ENCODE measurements around the gene YIF1B. TPM values are rescaled to one million over a fixed set of nuclear protein-coding genes. Genes with fewer than 3 reads are reported as not detected.

YIF1B gene
- total RNA-seq, 1 experiment from 2014 or later, result 98.8 TPM

GRCh38 chr19:38306236-38306635 is 9.5 kb downstream of the YIF1B start:
- no peak for DNase-seq (ENCODE audit: low spot score)

- peak; percentile 98 for DNase-seq (ENCODE audit: low spot score)
Observed at GRCh38 chr19:38304866-38305429, 10.8 kb downstream of the YIF1B start.

- no peak for DNase-seq (ENCODE audit: low spot score)
Observed at GRCh38 chr19:38304352-38304865, 11.3 kb downstream of the YIF1B start.

- peak; percentile 97 for DNase-seq (ENCODE audit: low spot score)
Observed at GRCh38 chr19:38303517-38304351, 12.0 kb downstream of the YIF1B start, which contains the start of gene C19orf33. Gene C19orf33 (plus strand): TSS chr19:38304251. CDS start chr19:38304262, 11 bp downstream.

- DNase-seq (ENCODE audit: low spot score), result peak; percentile 38
Observed at GRCh38 chr19:38298821-38299680, 16.7 kb downstream of the YIF1B start.

GRCh38 chr19:38294090-38294489 is 21.7 kb downstream of the YIF1B start:
- no peak for DNase-seq (ENCODE audit: low spot score)

- DNase-seq (ENCODE audit: low spot score), result no peak
Observed at GRCh38 chr19:38293281-38293680, 22.5 kb downstream of the YIF1B start.

GRCh38 chr19:38291855-38292254 is 23.9 kb downstream of the YIF1B start:
- DNase-seq (ENCODE audit: low spot score), result no peak

DNA sequence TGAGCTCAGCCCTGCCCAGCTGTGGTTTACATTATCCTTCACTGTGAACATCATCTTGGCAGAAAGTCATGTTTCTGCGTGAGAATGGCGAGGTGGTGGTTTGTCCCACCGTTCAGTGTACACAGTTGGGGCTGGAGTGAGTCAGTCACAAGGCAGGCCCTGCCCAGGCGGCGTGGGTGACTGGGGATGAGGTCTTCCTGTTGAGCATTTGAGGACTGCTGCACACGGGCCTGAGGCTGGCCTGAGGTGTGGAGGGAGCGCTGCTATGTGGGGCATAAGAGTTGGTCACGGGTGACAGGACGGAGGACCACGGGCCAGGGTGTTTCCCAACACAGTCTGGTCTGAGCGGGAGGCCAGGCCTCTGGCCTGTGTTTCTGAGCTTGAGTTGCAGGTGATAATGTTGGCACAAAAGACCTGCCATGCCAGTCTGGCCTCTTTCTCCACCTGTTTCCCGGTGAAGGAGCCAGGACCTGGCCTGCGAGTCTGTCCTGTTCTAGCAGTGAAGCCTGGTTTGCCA is 25.1 kb downstream of the YIF1B start:
- peak; percentile 84 for DNase-seq (ENCODE audit: low spot score)

DNA sequence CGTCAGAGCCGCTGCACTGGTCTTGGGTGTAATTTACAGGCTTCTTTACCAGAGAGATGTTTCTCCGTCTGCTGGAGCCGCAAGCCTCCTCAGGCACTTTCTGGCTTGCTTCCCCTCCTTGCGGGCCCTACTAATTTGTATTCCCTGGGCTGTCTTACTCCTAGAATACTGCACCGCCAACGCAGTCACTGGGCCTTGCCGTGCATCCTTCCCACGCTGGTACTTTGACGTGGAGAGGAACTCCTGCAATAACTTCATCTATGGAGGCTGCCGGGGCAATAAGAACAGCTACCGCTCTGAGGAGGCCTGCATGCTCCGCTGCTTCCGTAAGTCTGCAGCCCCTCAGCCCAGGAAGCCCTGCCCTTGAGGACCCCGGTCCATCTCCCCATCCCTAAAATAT is 25.8 kb downstream of the YIF1B start:
- DNase-seq (ENCODE audit: low spot score), result no peak

- no peak for DNase-seq (ENCODE audit: low spot score)
Observed at GRCh38 chr19:38288123-38288855, 27.5 kb downstream of the YIF1B start.

DNA sequence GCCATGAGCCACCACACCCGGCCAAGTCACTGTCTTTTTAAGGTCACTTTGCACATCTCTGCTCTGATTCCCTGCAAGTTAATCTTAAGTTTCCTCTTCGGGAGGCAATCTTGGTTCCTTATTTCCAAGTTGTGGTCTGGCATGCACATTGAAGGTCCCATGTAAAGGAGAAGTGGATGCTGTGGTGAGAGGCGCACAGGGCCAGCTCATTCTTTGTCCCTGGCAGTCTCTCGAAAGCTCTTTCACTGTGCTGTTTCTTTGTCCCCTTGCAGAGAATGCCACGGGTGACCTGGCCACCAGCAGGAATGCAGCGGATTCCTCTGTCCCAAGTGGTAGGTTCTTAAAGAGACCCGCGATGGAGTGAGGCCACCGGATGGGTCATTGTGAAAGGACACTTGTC is 28.1 kb downstream of the YIF1B start:
- DNase-seq (ENCODE audit: low spot score), result no peak

DNA sequence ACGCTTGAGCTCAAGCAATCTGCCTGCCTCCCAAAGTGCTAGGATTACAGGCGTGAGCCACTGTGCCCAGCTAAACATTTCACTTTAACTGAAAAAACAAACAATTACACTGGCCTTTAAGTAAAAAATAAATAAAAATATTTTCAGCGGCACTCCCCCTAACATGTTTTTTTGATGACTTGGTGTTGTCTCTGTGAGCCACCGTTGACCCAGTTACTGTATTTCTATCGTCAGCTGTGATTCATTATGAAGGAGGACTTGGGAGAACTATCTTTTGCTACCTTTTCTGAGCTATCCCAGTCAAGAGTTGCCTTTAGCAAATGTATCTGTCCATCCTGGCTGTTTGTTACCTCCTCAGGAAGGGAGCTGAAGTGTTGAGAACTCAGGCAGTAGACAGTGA is 30.2 kb downstream of the YIF1B start:
- no peak for DNase-seq (ENCODE audit: low spot score)

DNA sequence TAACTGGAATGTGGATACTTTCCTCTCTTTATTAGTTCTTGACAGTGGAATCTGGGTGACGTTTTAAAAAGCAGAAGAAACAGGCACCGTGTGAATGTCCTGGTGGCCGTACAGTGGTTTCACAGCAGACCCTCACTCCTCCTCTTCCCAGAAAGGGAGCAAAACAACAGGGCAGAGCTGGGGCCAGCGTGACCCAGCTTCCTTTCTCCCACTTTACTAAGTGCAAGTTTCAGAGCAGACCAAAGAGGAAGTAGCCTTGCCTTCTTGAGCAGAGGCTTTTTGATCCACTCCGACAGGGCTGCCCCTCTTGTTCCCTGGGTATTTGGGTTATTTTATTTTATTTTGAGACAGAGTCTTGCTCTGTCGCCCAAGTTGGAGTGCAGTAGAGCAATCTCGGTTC is 31.3 kb downstream of the YIF1B start:
- DNase-seq (ENCODE audit: low spot score), result no peak

DNA sequence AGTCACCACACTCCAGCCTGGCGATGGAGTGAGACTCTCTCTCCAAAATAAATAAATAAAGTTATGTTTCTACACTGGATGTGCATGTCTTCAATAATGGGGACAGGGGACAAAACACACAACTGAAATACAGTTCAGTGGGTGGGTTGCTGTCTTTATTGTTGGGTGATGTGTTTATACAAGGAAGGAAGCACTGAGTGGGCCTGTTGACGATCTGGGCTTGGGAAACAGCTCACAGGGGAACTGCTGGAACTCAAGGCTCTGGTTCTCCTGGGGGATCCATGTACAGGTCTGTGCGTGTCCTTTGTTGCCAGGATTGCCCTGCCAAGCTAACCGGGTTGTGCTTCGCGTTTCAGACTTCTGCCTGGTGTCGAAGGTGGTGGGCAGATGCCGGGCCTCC is 32.5 kb downstream of the YIF1B start:
- DNase-seq (ENCODE audit: low spot score), result no peak

GRCh38 chr19:38281811-38282566 is 33.8 kb downstream of the YIF1B start:
- no peak for DNase-seq (ENCODE audit: low spot score)

DNA sequence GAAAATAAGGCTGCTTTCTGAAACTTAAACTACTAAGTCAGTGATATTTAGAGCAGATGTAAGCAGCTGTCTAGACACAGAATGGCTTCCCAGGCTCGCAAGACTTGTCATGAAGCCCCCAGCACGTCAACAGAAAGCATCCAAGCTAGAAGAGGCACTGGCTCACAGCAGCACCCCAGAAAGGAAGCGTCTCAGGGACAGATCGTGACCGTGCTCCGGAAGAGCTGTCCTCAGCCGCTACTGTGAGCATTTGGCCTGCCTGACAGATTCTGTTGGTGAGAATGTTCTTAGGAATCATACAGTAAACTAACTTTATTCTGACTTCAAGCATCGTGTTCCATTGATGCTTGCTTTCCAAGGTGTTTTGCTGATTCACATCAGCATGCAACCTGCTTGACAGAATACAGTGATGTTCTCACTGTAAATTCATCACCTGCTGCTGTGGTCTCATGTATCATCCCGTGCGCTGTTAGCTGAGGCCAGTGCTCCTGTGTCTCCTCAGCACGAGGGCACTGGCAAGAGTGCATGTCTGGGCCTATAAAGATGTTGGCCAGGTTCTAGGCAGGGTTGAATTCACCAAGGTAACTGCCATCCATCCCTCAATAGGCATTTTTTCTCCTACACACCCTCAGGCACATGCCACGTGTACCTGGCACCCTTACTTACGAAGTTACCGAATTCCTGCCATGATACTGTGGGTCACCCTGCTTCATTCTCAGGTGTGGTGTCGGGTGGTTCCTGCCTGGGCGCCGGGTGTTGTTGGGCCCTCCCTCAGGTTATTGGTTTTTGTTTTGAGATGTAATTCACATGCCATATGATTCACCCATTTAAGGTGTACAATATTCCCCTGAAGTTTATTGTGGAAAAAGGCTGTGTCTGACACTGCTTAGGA is 35.5 kb downstream of the YIF1B start:
- no peak for DNase-seq (ENCODE audit: low spot score)

GRCh38 chr19:38278751-38279150 is 37.0 kb downstream of the YIF1B start:
- no peak for DNase-seq (ENCODE audit: low spot score)

- DNase-seq (ENCODE audit: low spot score), result peak; percentile 45
Observed at GRCh38 chr19:38277969-38278680, 37.6 kb downstream of the YIF1B start.

Data from A172 (cell line).